Hepatocyte (in vitro differentiated cells): ENCODE results near the gene LFNG. TPM values are rescaled to one million over a fixed set of nuclear protein-coding genes. Genes with fewer than 3 reads are reported as not detected.

Experiments used
- DNase-seq: peaks from one replicate; pipeline ENCODE4 v3.0.0-alpha.2; 2016; ENCODE audit warnings: low spot score
- H2AFZ ChIP-seq: fragments of 200-600 bp; sonication (generic); 2 replicates; pipeline ENCODE4 v1.6.0; 2016; ENCODE audit warnings: antibody characterized with exemption, mild to moderate bottlenecking
- H3K27ac ChIP-seq: fragments of 200-600 bp; sonication (generic); 2 replicates; pipeline ENCODE4 v1.5.1; 2016; ENCODE audit warnings: mild to moderate bottlenecking
- H3K27me3 ChIP-seq: fragments of 200-600 bp; sonication (generic); 2 replicates; pipeline ENCODE4 v1.6.1; 2016
- H3K36me3 ChIP-seq: fragments of 200-600 bp; sonication (generic); replicated peaks from 2 replicates; pipeline ENCODE4 v1.5.1; 2016; ENCODE audit warnings: low read depth; ENCODE audit not compliant: insufficient read depth
- H3K4me1 ChIP-seq: fragments of 200-600 bp; sonication (generic); 2 replicates; pipeline ENCODE4 v1.5.1; 2016; ENCODE audit warnings: mild to moderate bottlenecking, moderate library complexity; ENCODE audit not compliant: insufficient read depth
- H3K4me2 ChIP-seq: fragments of 200-600 bp; sonication (generic); 2 replicates; pipeline ENCODE4 v1.6.0; 2016
- H3K4me3 ChIP-seq: fragments of 200-600 bp; sonication (generic); 2 replicates; pipeline ENCODE4 v1.5.1; 2016; ENCODE audit warnings: mild to moderate bottlenecking
- H3K79me2 ChIP-seq: fragments of 200-600 bp; sonication (generic); 2 replicates; pipeline ENCODE4 v1.6.0; 2017; ENCODE audit warnings: mild to moderate bottlenecking
- H3K9me2 ChIP-seq: fragments of 200-600 bp; sonication (generic); replicated peaks from 2 replicates; pipeline ENCODE4 v1.6.0; 2017; ENCODE audit warnings: mild to moderate bottlenecking; ENCODE audit not compliant: insufficient read depth
- H3K9me3 ChIP-seq: fragments of 200-600 bp; sonication (generic); 2 replicates; pipeline ENCODE4 v1.5.1; 2016; ENCODE audit warnings: low read depth, mild to moderate bottlenecking
- H4K20me1 ChIP-seq: fragments of 200-600 bp; sonication (generic); 2 replicates; pipeline ENCODE4 v1.6.0; 2016; ENCODE audit warnings: mild to moderate bottlenecking; ENCODE audit not compliant: insufficient read depth, poor library complexity, severe bottlenecking
- CTCF ChIP-seq: fragments of 200-600 bp; sonication (generic); IDR thresholded peaks from 2 replicates; pipeline ENCODE4 v1.5.1; 2016; ENCODE audit warnings: antibody characterized with exemption, mild to moderate bottlenecking; ENCODE audit not compliant: poor library complexity
- EZH2 ChIP-seq: fragments of 200-600 bp; sonication (generic); IDR thresholded peaks from 2 replicates; pipeline ENCODE4 v1.6.1; 2016; ENCODE audit warnings: antibody characterized with exemption, mild to moderate bottlenecking, borderline replicate concordance
- EZH2phosphoT487 ChIP-seq: fragments of 200-600 bp; sonication (generic); IDR thresholded peaks from one replicate; pipeline ENCODE4 v1.6.1; 2018; ENCODE audit warnings: antibody characterized with exemption, mild to moderate bottlenecking, low read depth, moderate library complexity; ENCODE audit not compliant: unreplicated experiment, severe bottlenecking
- WGBS: methylation state at CpG from one replicate; pipeline ENCODE4 v1.1.6; 2016; ENCODE audit warnings: low lambda C conversion rate; ENCODE audit errors: missing lambda C conversion rate; 5-methylcytosine and 5-hydroxymethylcytosine counted together
- polyA plus RNA-seq: library from polyadenylated mRNA; unstranded; fragments of >200 nt; fragmentation: Nextera tagmentation; extraction: Ambion mirVana; gene quantifications from 2 replicates; pipeline ENCODE4 v1.2.1, GENCODE V29; 2016
- total RNA-seq: library from RNA; depleted of rRNA; stranded (reverse); fragments of >200 nt; gene quantifications from 2 replicates; pipeline ENCODE4 v1.2.3, GENCODE V29; 2014

The LFNG gene
- total and polyA plus RNA-seq, 2 experiments from 2014 or later = 1.2 to 4.5 TPM

GRCh38 chr7:2541291-2542010 is 21.9 kb downstream of the LFNG start:
- H3K36me3 ChIP-seq = no peaks in the 10 kb centered on the region
- H3K4me2 ChIP-seq = no peak overlapping the region
- no peaks in the 10 kb centered on the region for H3K9me2 ChIP-seq
- H3K27me3 ChIP-seq = no peaks in the 10 kb centered on the region
- no peak overlapping the region for H2AFZ ChIP-seq
- no peak for DNase-seq
- no peaks in the 10 kb centered on the region for H3K4me1 ChIP-seq
- no peaks in the 10 kb centered on the region for H3K9me3 ChIP-seq
- no peak overlapping the region for H3K4me3 ChIP-seq
- H4K20me1 ChIP-seq = no peaks in the 10 kb centered on the region
- WGBS = 96% methylated on average over 26 of the region's 40 CpGs
- H3K79me2 ChIP-seq = no peaks in the 10 kb centered on the region
- H3K27ac ChIP-seq = no peak overlapping the region
- no peak for TF ChIP-seq EZH2
- TF ChIP-seq EZH2phosphoT487 = no peak
- no peak for TF ChIP-seq CTCF

GRCh38 chr7:2542011-2542915 is 22.7 kb downstream of the LFNG start:
- H3K4me2 ChIP-seq = no peak overlapping the region
- no peak for DNase-seq
- H2AFZ ChIP-seq = no peak overlapping the region
- no peak overlapping the region for H3K4me3 ChIP-seq
- no peaks in the 10 kb centered on the region for H3K79me2 ChIP-seq
- no peaks in the 10 kb centered on the region for H3K9me3 ChIP-seq
- no peak overlapping the region for H3K27ac ChIP-seq
- no peaks in the 10 kb centered on the region for H3K4me1 ChIP-seq
- H3K9me2 ChIP-seq = no peaks in the 10 kb centered on the region
- no peaks in the 10 kb centered on the region for H3K36me3 ChIP-seq
- H3K27me3 ChIP-seq = no peaks in the 10 kb centered on the region
- whole genome bisulfite sequencing = 95% methylated on average over 23 of the region's 25 CpGs
- no peaks in the 10 kb centered on the region for H4K20me1 ChIP-seq
- TF ChIP-seq EZH2phosphoT487 = no peak
- TF ChIP-seq EZH2 = no peak

- no peak for TF ChIP-seq EZH2
- TF ChIP-seq EZH2phosphoT487 = no peak
- TF ChIP-seq CTCF = no peak
- 97% methylated on average over 45 of the region's 53 CpGs for WGBS
Measured at GRCh38 chr7:2542916-2543871, 23.6 kb downstream of the LFNG start.

More at GRCh38 chr7:2542916-2543871, 23.6 kb downstream of the LFNG start:
- Histone ChIP-seq H3K4me1 (no peaks in the 10 kb centered on the region), H4K20me1 (no peaks in the 10 kb centered on the region), H3K4me3 (no peak overlapping the region), H2AFZ (no peak overlapping the region), H3K9me2 (no peaks in the 10 kb centered on the region), H3K4me2 (no peak overlapping the region), H3K27me3 (no peaks in the 10 kb centered on the region), H3K79me2 (no peaks in the 10 kb centered on the region), H3K36me3 (no peaks in the 10 kb centered on the region), H3K27ac (no peak overlapping the region), H3K9me3 (no peaks in the 10 kb centered on the region)
- DNase-seq = no peak
